ENCODE measurements around the gene FERMT3. TPM values are rescaled to one million over a fixed set of nuclear protein-coding genes. Genes with fewer than 3 reads are reported as not detected.

The FERMT3 gene
- total and polyA plus RNA-seq, 2 of the 13 experiments (the other 11 are each of a cell fraction or from before 2014, with no cell fraction given): 0.29 TPM; not detected in 1

GRCh38 chr11:64237484-64237951 lies 31.0 kb downstream of the FERMT3 start (continued):
- TF ChIP-seq GMEB1 (CRISPR knock-in tag; IDR thresholded peaks at IDR 0.05; ENCODE audit: borderline replicate concordance) (peak; percentile 51; the same call in 1 of the 2 replicates), SP4 (CRISPR knock-in tag; IDR thresholded peaks at IDR 0.05) (0 out of 2 replicates have a peak, but pooled peaks have one; percentile 35), ZNF629 (CRISPR knock-in tag; conservative IDR thresholded peaks at IDR 0.05) (no peak), SMARCE1 (IDR thresholded peaks at IDR 0.05; ENCODE audit: borderline replicate concordance) (no peak), SP1 (IDR thresholded peaks at IDR 0.05) (no peak), SP1 (CRISPR knock-in tag; IDR thresholded peaks at IDR 0.05) (0 out of 2 replicates have a peak, but pooled peaks have one; percentile 28), MEF2D (CRISPR knock-in tag; IDR thresholded peaks at IDR 0.05) (no peak; the same call in 1 of the 2 replicates), ZNF746 (CRISPR knock-in tag; IDR thresholded peaks at IDR 0.05) (peak; percentile 94), ZNF562 (CRISPR knock-in tag; IDR thresholded peaks at IDR 0.05; ENCODE audit: borderline replicate concordance) (no peak), ZNF792 (CRISPR knock-in tag; IDR thresholded peaks at IDR 0.05) (peak; percentile 28; the same call in 1 of the 2 replicates), KDM2A (CRISPR knock-in tag; IDR thresholded peaks at IDR 0.05; ENCODE audit: borderline replicate concordance, low read depth) (peak; percentile 46; the same call in 1 of the 2 replicates), PAF1 (CRISPR knock-in tag; IDR thresholded peaks at IDR 0.05) (no peak), ZNF12 (CRISPR knock-in tag; IDR thresholded peaks at IDR 0.05) (no peak), ZZZ3 (CRISPR knock-in tag; IDR thresholded peaks at IDR 0.05; ENCODE audit: borderline replicate concordance) (no peak), NR2F2 (IDR thresholded peaks at IDR 0.05; ENCODE audit: borderline replicate concordance, low read depth) (no peak), THAP11 (CRISPR knock-in tag; IDR thresholded peaks at IDR 0.05) (peak; percentile 73), ZFP36L1 (CRISPR knock-in tag; IDR thresholded peaks at IDR 0.05) (no peak), GABPB1 (CRISPR knock-in tag; IDR thresholded peaks at IDR 0.05) (peak; percentile 61)
- TF ChIP-seq, protein P1, sequence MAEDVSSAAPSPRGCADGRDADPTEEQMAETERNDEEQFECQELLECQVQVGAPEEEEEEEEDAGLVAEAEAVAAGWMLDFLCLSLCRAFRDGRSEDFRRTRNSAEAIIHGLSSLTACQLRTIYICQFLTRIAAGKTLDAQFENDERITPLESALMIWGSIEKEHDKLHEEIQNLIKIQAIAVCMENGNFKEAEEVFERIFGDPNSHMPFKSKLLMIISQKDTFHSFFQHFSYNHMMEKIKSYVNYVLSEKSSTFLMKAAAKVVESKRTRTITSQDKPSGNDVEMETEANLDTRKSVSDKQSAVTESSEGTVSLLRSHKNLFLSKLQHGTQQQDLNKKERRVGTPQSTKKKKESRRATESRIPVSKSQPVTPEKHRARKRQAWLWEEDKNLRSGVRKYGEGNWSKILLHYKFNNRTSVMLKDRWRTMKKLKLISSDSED (CRISPR knock-in tag; IDR thresholded peaks at IDR 0.05): no peak
- TF ChIP-seq, protein P2, sequence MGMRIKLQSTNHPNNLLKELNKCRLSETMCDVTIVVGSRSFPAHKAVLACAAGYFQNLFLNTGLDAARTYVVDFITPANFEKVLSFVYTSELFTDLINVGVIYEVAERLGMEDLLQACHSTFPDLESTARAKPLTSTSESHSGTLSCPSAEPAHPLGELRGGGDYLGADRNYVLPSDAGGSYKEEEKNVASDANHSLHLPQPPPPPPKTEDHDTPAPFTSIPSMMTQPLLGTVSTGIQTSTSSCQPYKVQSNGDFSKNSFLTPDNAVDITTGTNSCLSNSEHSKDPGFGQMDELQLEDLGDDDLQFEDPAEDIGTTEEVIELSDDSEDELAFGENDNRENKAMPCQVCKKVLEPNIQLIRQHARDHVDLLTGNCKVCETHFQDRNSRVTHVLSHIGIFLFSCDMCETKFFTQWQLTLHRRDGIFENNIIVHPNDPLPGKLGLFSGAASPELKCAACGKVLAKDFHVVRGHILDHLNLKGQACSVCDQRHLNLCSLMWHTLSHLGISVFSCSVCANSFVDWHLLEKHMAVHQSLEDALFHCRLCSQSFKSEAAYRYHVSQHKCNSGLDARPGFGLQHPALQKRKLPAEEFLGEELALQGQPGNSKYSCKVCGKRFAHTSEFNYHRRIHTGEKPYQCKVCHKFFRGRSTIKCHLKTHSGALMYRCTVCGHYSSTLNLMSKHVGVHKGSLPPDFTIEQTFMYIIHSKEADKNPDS (CRISPR knock-in tag; IDR thresholded peaks at IDR 0.05): no peak
- TF ChIP-seq, protein P3, sequence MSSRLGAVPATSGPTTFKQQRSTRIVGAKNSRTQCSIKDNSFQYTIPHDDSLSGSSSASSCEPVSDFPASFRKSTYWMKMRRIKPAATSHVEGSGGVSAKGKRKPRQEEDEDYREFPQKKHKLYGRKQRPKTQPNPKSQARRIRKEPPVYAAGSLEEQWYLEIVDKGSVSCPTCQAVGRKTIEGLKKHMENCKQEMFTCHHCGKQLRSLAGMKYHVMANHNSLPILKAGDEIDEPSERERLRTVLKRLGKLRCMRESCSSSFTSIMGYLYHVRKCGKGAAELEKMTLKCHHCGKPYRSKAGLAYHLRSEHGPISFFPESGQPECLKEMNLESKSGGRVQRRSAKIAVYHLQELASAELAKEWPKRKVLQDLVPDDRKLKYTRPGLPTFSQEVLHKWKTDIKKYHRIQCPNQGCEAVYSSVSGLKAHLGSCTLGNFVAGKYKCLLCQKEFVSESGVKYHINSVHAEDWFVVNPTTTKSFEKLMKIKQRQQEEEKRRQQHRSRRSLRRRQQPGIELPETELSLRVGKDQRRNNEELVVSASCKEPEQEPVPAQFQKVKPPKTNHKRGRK (CRISPR knock-in tag; IDR thresholded peaks at IDR 0.05): no peak
